GM23338 (cell line): ENCODE data around the gene TBX1. TPM values are rescaled to one million over a fixed set of nuclear protein-coding genes. Genes with fewer than 3 reads are reported as not detected.

Experiments used
- ATAC-seq: fragments of 200-7000 bp; cut with Tn5 transposase; 3 replicates; pipeline ENCODE4 v1.9.1; 2020
- DNase-seq: peaks from one replicate; pipeline ENCODE4 v3.0.0-alpha.2; 2015; ENCODE audit warnings: low spot score
- H2AFZ ChIP-seq: fragments of 200-600 bp; sonication (generic); 2 replicates; pipeline ENCODE4 v1.8.0; 2016; ENCODE audit warnings: antibody characterized with exemption, mild to moderate bottlenecking, moderate library complexity
- H3F3A ChIP-seq: fragments of 200-600 bp; sonication (generic); replicated peaks from 2 replicates; pipeline ENCODE4 v1.8.0; 2017; ENCODE audit warnings: antibody characterized with exemption, mixed run types, low read depth
- H3K27ac ChIP-seq: fragments of 200-600 bp; sonication (generic); 2 replicates; pipeline ENCODE4 v1.6.1; 2016; ENCODE audit warnings: low read depth
- H3K27me3 ChIP-seq: fragments of 200-600 bp; sonication (generic); 2 replicates; pipeline ENCODE4 v1.8.0; 2016; ENCODE audit warnings: mild to moderate bottlenecking, mixed run types, moderate library complexity; ENCODE audit not compliant: insufficient read depth
- H3K36me3 ChIP-seq: fragments of 200-600 bp; sonication (generic); 2 replicates; pipeline ENCODE4 v1.8.0; 2016; ENCODE audit warnings: mild to moderate bottlenecking; ENCODE audit not compliant: insufficient read depth
- H3K4me1 ChIP-seq: fragments of 200-600 bp; sonication (generic); 2 replicates; pipeline ENCODE4 v1.8.0; 2016; ENCODE audit warnings: mild to moderate bottlenecking, moderate library complexity; ENCODE audit not compliant: insufficient read depth
- H3K4me2 ChIP-seq: fragments of 200-600 bp; sonication (generic); 2 replicates; pipeline ENCODE4 v1.7.1; 2017; ENCODE audit warnings: mixed run types
- H3K4me3 ChIP-seq: fragments of 200-600 bp; sonication (generic); 2 replicates; pipeline ENCODE4 v1.6.1; 2016; ENCODE audit warnings: mixed run types
- H3K79me2 ChIP-seq: fragments of 200-600 bp; sonication (generic); replicated peaks from 2 replicates; pipeline ENCODE4 v1.8.0; 2017; ENCODE audit warnings: mild to moderate bottlenecking; ENCODE audit not compliant: insufficient read depth
- H3K9me2 ChIP-seq: fragments of 200-600 bp; sonication (generic); 2 replicates; pipeline ENCODE4 v1.8.0; 2017; ENCODE audit not compliant: insufficient read depth
- H4K20me1 ChIP-seq: fragments of 200-600 bp; sonication (generic); replicated peaks from 2 replicates; pipeline ENCODE4 v1.8.0; 2017; ENCODE audit warnings: mild to moderate bottlenecking; ENCODE audit not compliant: insufficient read depth
- H3K27ac Mint-ChIP-seq: 2 replicates; pipeline ENCODE4 v1.8.0; 2020; ENCODE audit warnings: inconsistent platforms, mild to moderate bottlenecking, moderate library complexity, mixed read lengths
- H3K27me3 Mint-ChIP-seq: 3 replicates; pipeline ENCODE4 v1.8.0; 2022; ENCODE audit warnings: low read depth, mild to moderate bottlenecking, moderate library complexity, mixed read lengths, inconsistent platforms; ENCODE audit not compliant: insufficient read depth, poor library complexity
- H3K36me3 Mint-ChIP-seq: 3 replicates; pipeline ENCODE4 v1.8.0; 2021; ENCODE audit warnings: low read depth, mild to moderate bottlenecking, inconsistent platforms, moderate library complexity, mixed read lengths
- H3K4me1 Mint-ChIP-seq: 3 replicates; pipeline ENCODE4 v1.8.0; 2020; ENCODE audit warnings: mild to moderate bottlenecking, inconsistent platforms, mixed read lengths
- H3K4me3 Mint-ChIP-seq: 3 replicates; pipeline ENCODE4 v1.8.0; 2021; ENCODE audit warnings: moderate library complexity, mild to moderate bottlenecking, inconsistent platforms, mixed read lengths
- H3K9me3 Mint-ChIP-seq: 3 replicates; pipeline ENCODE4 v1.8.0; 2020; ENCODE audit warnings: moderate library complexity, mild to moderate bottlenecking, inconsistent platforms, mixed read lengths
- CREB1 ChIP-seq: fragments of 250-450 bp; sonication (Bioruptor Pico); IDR thresholded peaks from 2 replicates; pipeline ENCODE4 v1.5.0; 2020; ENCODE audit warnings: low read depth, mild to moderate bottlenecking, moderate library complexity
- CTCF ChIP-seq, 2 experiments: fragments of 200-600 bp in 1 of 2; sonication (generic) in 1 of 2; conservative IDR thresholded peaks; 2 replicates each; pipeline versions ENCODE4 v1.5.1 to v1.6.1; 2016 to 2017; ENCODE audit warnings: antibody characterized with exemption in 2 of 2, low read depth in 2 of 2, mild to moderate bottlenecking in 2 of 2, moderate library complexity in 1 of 2
- EZH2 ChIP-seq: fragments of 200-600 bp; sonication (generic); IDR thresholded peaks from one replicate; pipeline ENCODE4 v1.8.0; 2017; ENCODE audit warnings: antibody characterized with exemption, mild to moderate bottlenecking, low read depth; ENCODE audit not compliant: unreplicated experiment
- EZH2phosphoT487 ChIP-seq: fragments of 200-600 bp; sonication (generic); IDR thresholded peaks from one replicate; pipeline ENCODE4 v1.8.1; 2018; ENCODE audit warnings: antibody characterized with exemption; ENCODE audit not compliant: unreplicated experiment
- JUNB ChIP-seq: IDR thresholded peaks from one replicate; pipeline ENCODE4 v1.6.1; 2016; ENCODE audit warnings: antibody characterized with exemption; ENCODE audit not compliant: unreplicated experiment
- NANOG ChIP-seq: IDR thresholded peaks from 2 replicates; pipeline ENCODE4 v1.6.1; 2016; ENCODE audit warnings: antibody characterized with exemption, borderline replicate concordance
- POLR2AphosphoS5 ChIP-seq: IDR thresholded peaks from 2 replicates; pipeline ENCODE4 v1.6.1; 2016; ENCODE audit warnings: antibody characterized with exemption, low read depth
- STAT1 ChIP-seq: IDR thresholded peaks from one replicate; pipeline ENCODE4 v1.6.1; 2016; ENCODE audit warnings: antibody characterized with exemption; ENCODE audit not compliant: unreplicated experiment
- ZNF114 ChIP-seq: fragments of 250-450 bp; sonication (Bioruptor Pico); IDR thresholded peaks from 2 replicates; pipeline ENCODE4 v1.5.0; 2020; ENCODE audit warnings: mild to moderate bottlenecking, moderate library complexity
- ZNF331 ChIP-seq: fragments of 250-450 bp; sonication (Bioruptor Pico); IDR thresholded peaks from 2 replicates; pipeline ENCODE4 v1.5.0; 2020; ENCODE audit warnings: low read depth, mild to moderate bottlenecking, moderate library complexity
- ZNF462 ChIP-seq: fragments of 250-450 bp; sonication (Bioruptor Pico); IDR thresholded peaks from 2 replicates; pipeline ENCODE4 v1.5.0; 2020; ENCODE audit warnings: mild to moderate bottlenecking, moderate library complexity
- polyA plus RNA-seq: library from polyadenylated mRNA; unstranded; fragments of >200 nt; fragmentation: Nextera tagmentation; extraction: Ambion mirVana; gene quantifications from 2 replicates; pipeline ENCODE4 v1.2.1, GENCODE V29; 2016
- total RNA-seq: library from RNA; depleted of rRNA; stranded (reverse); fragments of >200 nt; shearing (Covaris generic); gene quantifications from 2 replicates; pipeline ENCODE4 v1.2.3, GENCODE V29; 2014
- TF ChIP-seq, protein P1 (sequence below): IDR thresholded peaks from 2 replicates; pipeline ENCODE4 v1.6.1; 2016; ENCODE audit warnings: antibody characterized with exemption

The TBX1 gene
- total and polyA plus RNA-seq, 2 experiments from 2014 or later: 0.19 to 0.66 TPM

- H2AFZ ChIP-seq: no peak overlapping the region
- no peak overlapping the region; the same call in 2 of the 3 replicates for H3K4me3 Mint-ChIP-seq
- peaks cover 4% of the 10 kb centered on the region; the same call in 1 of the 2 replicates for H3K4me1 ChIP-seq
- peaks cover 11% of the 10 kb centered on the region; the same call in 2 of the 3 replicates for H3K36me3 Mint-ChIP-seq
- no peak overlapping the region for H3K27ac ChIP-seq
- H3K9me2 ChIP-seq: no peaks in the 10 kb centered on the region
- TF ChIP-seq POLR2AphosphoS5 (no peak), CREB1 (CRISPR knock-in tag) (no peak), ZNF114 (CRISPR knock-in tag) (no peak), ZNF331 (CRISPR knock-in tag) (no peak), CTCF (conservative IDR thresholded peaks at IDR 0.05; ENCODE audit: low read depth in 2 of 2) (no peak), ZNF462 (CRISPR knock-in tag) (no peak), NANOG (no peak), JUNB (no peak), STAT1 (no peak), EZH2phosphoT487 (no peak), EZH2 (no peak)
- TF ChIP-seq, protein P1, sequence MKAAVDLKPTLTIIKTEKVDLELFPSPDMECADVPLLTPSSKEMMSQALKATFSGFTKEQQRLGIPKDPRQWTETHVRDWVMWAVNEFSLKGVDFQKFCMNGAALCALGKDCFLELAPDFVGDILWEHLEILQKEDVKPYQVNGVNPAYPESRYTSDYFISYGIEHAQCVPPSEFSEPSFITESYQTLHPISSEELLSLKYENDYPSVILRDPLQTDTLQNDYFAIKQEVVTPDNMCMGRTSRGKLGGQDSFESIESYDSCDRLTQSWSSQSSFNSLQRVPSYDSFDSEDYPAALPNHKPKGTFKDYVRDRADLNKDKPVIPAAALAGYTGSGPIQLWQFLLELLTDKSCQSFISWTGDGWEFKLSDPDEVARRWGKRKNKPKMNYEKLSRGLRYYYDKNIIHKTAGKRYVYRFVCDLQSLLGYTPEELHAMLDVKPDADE: no peak
- H3F3A ChIP-seq: no peaks in the 10 kb centered on the region
- ATAC-seq: no peak
- H3K36me3 ChIP-seq: no peaks in the 10 kb centered on the region
- peaks cover 88% of the 10 kb centered on the region for H3K27me3 ChIP-seq
- peaks cover 9% of the 10 kb centered on the region for H3K4me1 Mint-ChIP-seq
- H3K9me3 Mint-ChIP-seq: peaks cover 3% of the 10 kb centered on the region; the same call in 1 of the 3 replicates
- no peak for DNase-seq
- peaks cover 64% of the 10 kb centered on the region for H3K27me3 Mint-ChIP-seq
- H3K27ac Mint-ChIP-seq: no peak overlapping the region
- H3K4me3 ChIP-seq: no peak overlapping the region
- H4K20me1 ChIP-seq: peaks cover 7% of the 10 kb centered on the region
- H3K4me2 ChIP-seq: no peak overlapping the region
- no peaks in the 10 kb centered on the region for H3K79me2 ChIP-seq
These were observed 43.4 kb upstream of the TBX1 start for GRCh38 chr22:19717181-19717580.
